GM21360 (cell line): ENCODE results near the gene POT1.
"Not testable (repeated sequence)": the region's sequence is repeated elsewhere in the genome, so short reads cannot be mapped to it uniquely, and the experiment has no call there.

Experiments used
- ATAC-seq: cut with Tn5 transposase; IDR thresholded peaks from one replicate; pipeline ENCODE4 v1.9.1; 2021; ENCODE audit warnings: mild to moderate bottlenecking, moderate library complexity; ENCODE audit not compliant: unreplicated experiment

The POT1 gene, protein sequence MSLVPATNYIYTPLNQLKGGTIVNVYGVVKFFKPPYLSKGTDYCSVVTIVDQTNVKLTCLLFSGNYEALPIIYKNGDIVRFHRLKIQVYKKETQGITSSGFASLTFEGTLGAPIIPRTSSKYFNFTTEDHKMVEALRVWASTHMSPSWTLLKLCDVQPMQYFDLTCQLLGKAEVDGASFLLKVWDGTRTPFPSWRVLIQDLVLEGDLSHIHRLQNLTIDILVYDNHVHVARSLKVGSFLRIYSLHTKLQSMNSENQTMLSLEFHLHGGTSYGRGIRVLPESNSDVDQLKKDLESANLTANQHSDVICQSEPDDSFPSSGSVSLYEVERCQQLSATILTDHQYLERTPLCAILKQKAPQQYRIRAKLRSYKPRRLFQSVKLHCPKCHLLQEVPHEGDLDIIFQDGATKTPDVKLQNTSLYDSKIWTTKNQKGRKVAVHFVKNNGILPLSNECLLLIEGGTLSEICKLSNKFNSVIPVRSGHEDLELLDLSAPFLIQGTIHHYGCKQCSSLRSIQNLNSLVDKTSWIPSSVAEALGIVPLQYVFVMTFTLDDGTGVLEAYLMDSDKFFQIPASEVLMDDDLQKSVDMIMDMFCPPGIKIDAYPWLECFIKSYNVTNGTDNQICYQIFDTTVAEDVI

DNA sequence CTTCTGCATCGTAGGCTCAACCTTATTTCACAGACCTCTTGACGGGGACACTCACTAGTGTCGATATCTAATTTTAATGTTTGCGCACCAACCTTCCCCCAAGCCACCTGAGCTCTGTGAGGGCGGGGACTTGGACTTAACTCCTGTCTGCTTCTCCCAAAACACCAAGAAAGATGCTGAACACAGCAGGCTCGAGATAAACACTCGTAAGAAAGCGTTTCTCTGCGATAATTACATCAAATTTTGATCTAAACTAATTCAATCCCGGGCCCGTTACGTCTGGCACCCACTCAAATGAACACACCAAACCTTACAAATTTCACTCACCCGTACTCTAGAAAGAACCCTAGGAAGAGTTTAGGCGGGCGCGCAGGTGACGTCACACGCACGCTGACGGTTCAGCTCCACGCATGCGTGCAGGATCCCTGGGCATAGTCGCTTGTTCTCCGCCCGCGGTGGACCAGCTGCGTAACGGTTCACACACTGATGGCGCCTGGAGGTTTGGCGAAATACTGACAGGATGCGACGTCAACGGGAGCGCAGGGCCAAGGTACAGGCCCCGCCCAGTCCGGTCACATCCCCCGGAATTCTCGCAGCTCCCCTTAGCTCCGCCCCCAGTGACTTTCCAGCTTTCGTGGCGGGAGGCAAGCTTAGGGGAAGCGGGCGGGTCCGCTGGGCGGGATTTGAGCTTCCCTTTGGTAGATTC lies at the start of gene POT1:
TSS of gene POT1 (minus strand) at position 359 of the 706 bp plus-strand sequence. CDS start 32,652 bp downstream, outside the sequence.
- peak; percentile 100 for ATAC-seq

DNA sequence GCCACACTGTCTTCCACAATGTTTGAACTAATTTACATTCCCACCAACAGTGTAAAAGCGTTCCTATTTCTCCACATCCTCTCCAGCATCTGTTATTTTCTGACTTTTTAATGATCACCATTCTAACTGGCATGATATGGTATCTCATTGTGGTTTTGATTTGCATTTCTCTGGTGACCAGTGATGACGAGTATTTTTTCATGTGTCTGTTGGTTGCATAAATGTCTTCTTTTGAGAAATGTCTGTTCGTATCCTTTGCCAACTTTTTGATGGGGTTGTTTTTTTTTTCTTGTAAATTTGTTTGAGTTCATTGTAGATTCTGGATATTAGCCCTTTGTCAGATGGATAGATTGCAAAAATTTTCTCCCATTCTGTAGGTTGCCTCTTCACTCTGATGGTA lies 45.5 kb upstream of the POT1 start:
- not testable (repeated sequence) for ATAC-seq

- no peak for ATAC-seq
These were observed 35.9 kb upstream of the POT1 start for GRCh38 chr7:124965553-124965952.

DNA sequence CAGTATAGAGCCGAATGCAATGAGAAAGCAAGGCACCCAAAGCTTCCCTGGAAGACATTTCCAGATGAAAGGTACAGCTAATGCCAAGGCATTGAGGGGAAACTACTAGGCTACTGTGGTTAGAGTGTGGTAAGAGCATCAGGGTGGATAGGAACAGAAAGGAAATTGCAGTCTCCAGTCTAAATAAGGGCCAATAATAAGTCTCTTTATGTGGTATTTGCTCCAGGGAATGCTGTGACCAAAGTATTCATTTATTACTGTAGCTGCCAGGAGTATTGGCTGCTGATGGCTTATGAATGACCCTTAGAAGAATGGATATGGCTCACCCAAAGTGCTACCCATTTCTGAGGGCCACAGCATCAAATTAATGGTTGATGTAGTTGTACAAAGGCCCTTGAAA lies 30.1 kb upstream of the POT1 start:
- no peak for ATAC-seq

GRCh38 chr7:124957952-124958351 lies 28.3 kb upstream of the POT1 start:
- not testable (repeated sequence) for ATAC-seq

- ATAC-seq: no peak
These were observed 26.5 kb upstream of the POT1 start for GRCh38 chr7:124956160-124956559.

DNA sequence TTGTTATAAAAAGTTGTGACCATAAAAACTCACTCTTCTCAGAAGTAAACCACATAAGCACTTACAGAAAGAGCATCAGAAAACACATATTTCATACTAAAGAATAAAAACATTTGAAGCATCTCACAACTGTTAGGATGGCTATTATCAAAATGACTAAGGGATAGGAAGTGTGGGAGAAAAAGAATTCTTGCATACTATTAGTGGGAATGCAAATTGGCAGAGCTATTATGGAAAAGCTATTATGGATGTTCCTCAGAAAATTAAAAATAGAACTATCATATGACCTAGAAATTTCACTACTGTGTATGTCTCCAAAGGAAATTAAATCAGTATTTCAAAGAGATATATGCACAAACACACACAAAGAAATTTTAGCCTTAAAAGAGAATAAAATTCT lies 25.2 kb upstream of the POT1 start:
- ATAC-seq: no peak

DNA sequence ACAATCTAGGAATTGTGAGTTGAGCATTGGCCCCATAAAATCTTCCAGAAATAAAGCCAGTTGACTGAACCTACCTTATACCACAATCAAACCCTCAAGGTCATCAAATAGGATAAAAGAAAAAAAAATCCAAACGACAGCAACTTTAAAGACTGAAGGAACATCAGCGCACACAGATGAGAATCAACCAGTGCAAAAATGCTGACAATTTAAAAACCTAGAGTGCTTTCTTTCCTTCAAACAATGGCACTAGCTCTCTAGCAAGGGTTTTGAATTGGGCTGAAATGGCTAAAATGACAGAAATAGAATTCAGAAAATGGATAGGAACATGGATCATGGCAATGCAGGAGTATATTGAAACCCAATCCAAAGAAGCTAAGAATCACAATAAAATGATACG lies 16.1 kb upstream of the POT1 start:
- no peak for ATAC-seq

- no peak for ATAC-seq
These were observed 13.8 kb upstream of the POT1 start for GRCh38 chr7:124943472-124943871.

- ATAC-seq: no peak
These were observed 12.8 kb upstream of the POT1 start for GRCh38 chr7:124942399-124942798.

DNA sequence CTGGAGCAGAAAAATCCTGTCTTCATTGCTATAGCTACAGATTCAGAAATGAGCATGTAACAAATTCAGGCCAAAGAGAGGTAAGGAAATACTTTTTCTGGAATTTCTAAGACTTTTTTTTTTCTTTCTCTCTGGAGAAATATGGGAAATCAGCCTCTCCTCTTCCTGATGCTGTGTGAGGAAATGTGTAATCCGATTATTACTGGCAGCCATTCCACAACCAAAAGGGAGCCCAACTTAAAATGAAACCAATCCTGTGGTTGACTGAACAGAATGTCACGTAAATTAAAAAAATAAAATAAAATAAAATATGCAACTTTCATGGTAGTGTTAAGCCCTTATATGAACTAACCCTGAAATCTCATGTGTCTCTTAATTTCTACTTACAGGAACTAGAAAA lies 10.7 kb upstream of the POT1 start:
- ATAC-seq: no peak

GRCh38 chr7:124938128-124938527 lies 8.5 kb upstream of the POT1 start:
- ATAC-seq: no peak

GRCh38 chr7:124937076-124937475 lies 7.5 kb upstream of the POT1 start:
- no peak for ATAC-seq

DNA sequence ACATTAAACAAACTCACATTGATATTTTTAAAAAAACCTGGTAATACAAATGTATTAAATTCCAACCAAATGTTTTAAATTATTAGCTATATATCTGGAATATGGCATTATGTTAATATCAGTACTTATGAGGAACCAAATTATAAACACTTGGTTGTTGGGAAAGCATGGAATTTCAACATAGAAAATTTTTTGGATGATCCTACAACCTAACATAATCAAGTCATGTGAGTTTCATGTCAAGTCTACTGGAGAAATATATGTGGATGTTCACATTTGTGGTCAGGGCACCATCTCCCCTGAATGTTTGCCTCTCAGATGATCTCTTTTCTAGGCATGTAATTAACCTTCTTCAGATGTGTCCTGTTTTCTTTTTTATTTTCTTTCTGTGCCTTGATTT lies 5.2 kb upstream of the POT1 start:
- no peak for ATAC-seq

DNA sequence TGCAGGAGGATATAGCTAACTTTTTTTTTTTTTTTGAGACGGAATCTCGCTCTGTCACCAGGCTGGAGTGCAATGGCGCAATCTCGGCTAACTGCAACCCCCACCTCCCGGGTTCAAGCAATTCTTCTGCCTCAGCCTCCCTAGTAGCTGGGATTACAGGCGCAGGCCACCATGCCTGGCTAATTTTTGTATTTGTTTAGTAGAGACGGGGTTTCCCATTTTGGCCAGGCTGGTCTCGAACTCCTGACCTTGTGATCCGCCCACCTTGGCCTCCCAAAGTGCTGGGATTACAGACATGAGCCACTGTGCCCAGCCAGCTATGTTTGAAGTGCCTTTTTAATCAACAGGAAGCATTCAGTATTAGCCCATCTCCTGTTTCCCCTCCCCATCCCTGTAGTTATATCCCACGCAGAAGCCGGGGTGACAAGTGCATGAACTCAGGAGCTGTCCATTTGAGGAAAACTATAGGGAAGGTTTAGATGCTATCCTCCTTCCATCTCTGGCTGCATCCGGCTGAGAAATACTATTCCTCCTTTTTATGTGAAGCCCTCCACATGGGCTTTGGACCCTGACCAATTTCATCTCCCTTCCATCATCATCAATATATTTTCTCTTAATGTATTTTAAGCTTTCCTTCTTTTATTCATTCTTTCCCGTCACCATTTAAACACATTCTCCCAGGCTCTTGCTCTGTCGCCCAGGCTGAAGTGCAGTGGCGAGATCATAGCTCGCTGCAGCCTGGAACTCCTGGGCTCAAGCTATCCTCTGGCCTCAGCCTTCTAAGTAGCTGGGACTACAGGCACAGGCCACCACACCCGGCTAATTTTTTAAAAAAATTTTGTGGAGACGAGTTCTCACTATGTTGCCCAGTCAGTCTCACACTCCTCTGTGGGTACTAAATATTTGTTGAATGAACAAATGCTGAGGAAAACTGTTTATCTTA lies 1.3 kb upstream of the POT1 start:
- no peak for ATAC-seq

DNA sequence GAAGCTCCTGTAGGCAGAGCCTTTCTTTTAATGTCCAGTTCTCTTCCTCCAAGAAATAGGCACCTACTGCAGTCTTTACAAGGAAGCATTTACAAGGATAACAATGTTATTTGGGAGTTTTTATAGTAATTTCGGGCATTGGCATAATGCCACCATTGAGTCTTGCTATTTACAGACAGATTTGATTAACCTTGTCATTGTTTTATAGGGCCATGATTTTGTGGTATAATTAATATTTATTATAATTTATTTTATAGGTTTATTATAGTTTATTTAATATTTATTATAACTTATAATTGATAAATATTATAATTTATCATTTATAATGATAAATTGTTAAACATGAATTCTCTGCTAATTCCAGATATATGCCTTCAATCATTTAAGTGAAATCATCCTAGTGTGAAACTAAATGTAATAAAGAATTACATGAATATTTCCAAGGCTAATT lies 573 bp upstream of the POT1 start:
- ATAC-seq: peak; percentile 1

DNA sequence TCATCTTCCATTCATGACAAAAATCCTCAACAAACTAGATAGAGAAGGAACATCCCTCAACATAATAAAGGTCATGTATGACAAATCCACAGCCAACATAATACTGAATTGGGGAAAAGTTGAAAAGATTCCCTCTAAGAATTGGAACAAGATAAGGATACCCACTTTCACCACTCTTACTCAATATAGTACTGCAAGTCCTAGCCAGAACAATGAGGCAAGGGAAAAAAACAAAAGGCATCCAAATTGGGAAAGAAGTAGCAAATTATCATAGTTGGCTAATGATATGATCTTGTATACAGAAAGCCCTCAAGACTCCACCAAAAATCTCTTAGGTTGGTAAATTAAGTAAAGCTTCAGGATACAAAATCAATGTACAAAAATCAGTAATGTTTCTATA lies 4.7 kb downstream of the POT1 start:
- no peak for ATAC-seq

GRCh38 chr7:124922200-124922599 lies 7.4 kb downstream of the POT1 start:
- ATAC-seq: no peak

DNA sequence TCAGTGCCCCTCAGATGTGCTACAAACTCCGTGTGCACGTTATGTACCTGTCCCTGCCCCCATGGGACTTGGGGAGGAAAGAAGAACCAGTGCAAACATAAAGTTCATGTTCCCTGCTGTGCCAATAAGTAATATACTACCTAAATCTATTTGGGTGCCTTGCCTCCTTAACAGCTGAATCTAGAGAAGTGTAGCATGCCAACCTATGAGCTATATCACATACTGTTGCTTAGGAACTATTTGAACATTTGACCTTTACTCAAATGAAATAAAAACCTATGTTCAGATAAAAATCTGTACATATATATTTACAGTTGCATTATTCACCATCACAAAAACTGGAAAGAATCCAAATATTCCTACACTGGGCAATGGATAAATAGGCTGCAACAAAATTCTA lies 9.8 kb downstream of the POT1 start:
- no peak for ATAC-seq

- ATAC-seq: peak; percentile 69
These were observed 11.0 kb downstream of the POT1 start for GRCh38 chr7:124918662-124919061.

DNA sequence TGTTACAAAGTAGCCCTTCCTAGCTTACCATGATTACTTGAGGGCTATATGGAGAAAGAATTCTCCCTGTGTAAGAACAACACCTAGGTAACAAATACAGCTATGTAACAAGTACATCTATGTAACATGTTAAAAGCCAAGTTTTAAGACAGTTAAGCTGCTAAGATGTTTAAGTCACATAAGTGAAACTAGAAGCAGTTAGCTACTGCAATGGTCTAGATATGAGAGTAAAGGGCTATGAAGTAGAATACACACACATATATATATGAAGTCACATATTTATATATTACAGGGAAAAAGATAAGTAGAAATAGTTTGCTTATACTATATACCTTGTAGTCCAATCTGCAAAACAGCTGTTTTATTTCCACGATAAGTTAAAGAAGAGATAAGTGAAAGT lies 14.4 kb downstream of the POT1 start:
- ATAC-seq: peak; percentile 48
